ENCODE data around the gene DBN1.

DNA sequence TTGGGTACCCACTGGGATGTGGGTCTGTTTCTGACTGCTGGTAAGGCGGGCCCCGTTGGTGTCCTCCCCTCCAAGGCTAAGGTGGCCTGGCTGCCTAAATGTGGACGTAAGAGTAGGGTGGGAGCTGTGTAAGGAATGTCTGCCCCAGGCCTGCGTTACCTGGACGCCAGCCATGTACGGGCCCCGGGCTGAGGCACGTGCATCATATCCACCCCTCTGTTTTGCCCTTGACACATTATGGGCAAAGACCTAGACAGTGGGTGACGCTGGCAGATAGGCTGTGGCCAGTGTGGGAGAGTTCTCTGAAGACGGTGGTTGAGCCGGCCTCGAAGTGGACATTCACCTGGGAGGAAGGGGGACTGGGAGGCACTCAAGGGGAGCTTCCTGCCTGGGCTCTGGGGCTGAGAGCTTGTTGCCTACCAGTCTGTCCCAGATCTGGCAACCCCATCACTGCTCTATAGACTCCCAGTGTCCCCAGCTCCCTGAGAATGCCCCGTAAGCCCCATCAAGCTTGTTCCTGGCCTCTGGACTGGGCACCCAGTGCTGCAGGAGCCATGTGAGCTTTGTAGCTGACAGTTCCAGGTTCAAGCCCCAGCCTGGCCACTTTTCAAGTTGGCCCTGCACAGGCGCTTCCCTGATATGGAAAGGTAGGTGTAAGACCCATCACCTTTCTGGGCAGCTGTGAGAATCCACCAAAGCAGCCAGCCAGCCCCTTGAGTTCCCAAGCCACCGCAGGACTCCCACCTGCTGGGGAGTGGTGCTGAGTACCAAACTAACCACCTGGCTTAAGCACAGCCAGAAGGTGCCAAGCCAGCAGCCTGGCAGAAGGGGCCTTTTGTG, 30.1 kb downstream of the DBN1 start:
- TF ChIP-seq MYC (IDR thresholded peaks at IDR 0.05; ENCODE audit: low read depth, low read length) = no peak
- TF ChIP-seq, protein P1, sequence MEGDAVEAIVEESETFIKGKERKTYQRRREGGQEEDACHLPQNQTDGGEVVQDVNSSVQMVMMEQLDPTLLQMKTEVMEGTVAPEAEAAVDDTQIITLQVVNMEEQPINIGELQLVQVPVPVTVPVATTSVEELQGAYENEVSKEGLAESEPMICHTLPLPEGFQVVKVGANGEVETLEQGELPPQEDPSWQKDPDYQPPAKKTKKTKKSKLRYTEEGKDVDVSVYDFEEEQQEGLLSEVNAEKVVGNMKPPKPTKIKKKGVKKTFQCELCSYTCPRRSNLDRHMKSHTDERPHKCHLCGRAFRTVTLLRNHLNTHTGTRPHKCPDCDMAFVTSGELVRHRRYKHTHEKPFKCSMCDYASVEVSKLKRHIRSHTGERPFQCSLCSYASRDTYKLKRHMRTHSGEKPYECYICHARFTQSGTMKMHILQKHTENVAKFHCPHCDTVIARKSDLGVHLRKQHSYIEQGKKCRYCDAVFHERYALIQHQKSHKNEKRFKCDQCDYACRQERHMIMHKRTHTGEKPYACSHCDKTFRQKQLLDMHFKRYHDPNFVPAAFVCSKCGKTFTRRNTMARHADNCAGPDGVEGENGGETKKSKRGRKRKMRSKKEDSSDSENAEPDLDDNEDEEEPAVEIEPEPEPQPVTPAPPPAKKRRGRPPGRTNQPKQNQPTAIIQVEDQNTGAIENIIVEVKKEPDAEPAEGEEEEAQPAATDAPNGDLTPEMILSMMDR (IDR thresholded peaks at IDR 0.05; ENCODE audit: low read depth, low read length) = no peak
